OCI-LY3 (cell line): ENCODE results near the gene CNOT6L.
"Not testable (repeated sequence)": the region's sequence is repeated elsewhere in the genome, so short reads cannot be mapped to it uniquely, and the experiment has no call there.

Experiments used
- CTCF ChIP-seq: fragments of 200-600, 300-600 bp; sonication (generic); IDR thresholded peaks from 2 replicates; pipeline ENCODE4 v1.5.1; 2014; ENCODE audit warnings: antibody characterized with exemption, low read length, low read depth
- EZH2phosphoT487 ChIP-seq: fragments of 200-600 bp; shearing (Covaris generic); IDR thresholded peaks from 2 replicates; pipeline ENCODE4 v1.6.1; 2018; ENCODE audit warnings: antibody characterized with exemption, mixed run types, low read depth

- TF ChIP-seq CTCF, EZH2phosphoT487: not testable (repeated sequence)
These were observed 38.4 kb downstream of the CNOT6L start for GRCh38 chr4:77780762-77781161.
